Mesendoderm (in vitro differentiated cells): Measurements from ENCODE around the gene GRM8.

Experiments used
- DNase-seq: peaks from one replicate; pipeline ENCODE4 v3.0.0; 2013
- H2AK5ac ChIP-seq: 2 replicates; pipeline ENCODE4 v1.6.1; 2013; ENCODE audit warnings: low read length, inconsistent platforms
- H2BK120ac ChIP-seq: 2 replicates; pipeline ENCODE4 v1.6.1; 2013; ENCODE audit warnings: low read depth, mild to moderate bottlenecking, low read length, moderate library complexity, mixed read lengths
- H2BK15ac ChIP-seq: replicated peaks from 2 replicates; pipeline ENCODE4 v1.6.1; 2013; ENCODE audit warnings: low read depth, mild to moderate bottlenecking, moderate library complexity
- H2BK5ac ChIP-seq: 2 replicates; pipeline ENCODE4 v1.6.1; 2013; ENCODE audit warnings: low read length, inconsistent platforms
- H3K18ac ChIP-seq: 2 replicates; pipeline ENCODE4 v1.6.1; 2013; ENCODE audit warnings: mild to moderate bottlenecking, low read length, mixed read lengths
- H3K23ac ChIP-seq: one replicate; pipeline ENCODE4 v1.6.1; 2013; ENCODE audit warnings: low read length
- H3K27ac ChIP-seq: 2 replicates; pipeline ENCODE4 v1.5.1; 2013; ENCODE audit warnings: low read depth, mild to moderate bottlenecking, inconsistent platforms, low read length, moderate library complexity
- H3K27me3 ChIP-seq: 2 replicates; pipeline ENCODE4 v1.6.1; 2013; ENCODE audit warnings: low read length, control low read depth, mild to moderate bottlenecking, inconsistent platforms; ENCODE audit not compliant: insufficient read depth, poor library complexity
- H3K36me3 ChIP-seq: 2 replicates; pipeline ENCODE4 v1.6.1; 2013; ENCODE audit warnings: low read length, inconsistent platforms; ENCODE audit not compliant: control insufficient read depth, insufficient read depth
- H3K4ac ChIP-seq: one replicate; pipeline ENCODE4 v1.6.1; 2013; ENCODE audit warnings: low read depth, mild to moderate bottlenecking, low read length, moderate library complexity
- H3K4me1 ChIP-seq: 2 replicates; pipeline ENCODE4 v1.6.1; 2013; ENCODE audit warnings: low read depth, low read length, inconsistent platforms; ENCODE audit not compliant: control insufficient read depth
- H3K4me2 ChIP-seq: 2 replicates; pipeline ENCODE4 v1.6.1; 2013; ENCODE audit warnings: low read length
- H3K4me3 ChIP-seq: 2 replicates; pipeline ENCODE4 v1.5.1; 2013; ENCODE audit warnings: mild to moderate bottlenecking, low read length
- H3K56ac ChIP-seq: one replicate; pipeline ENCODE4 v1.6.1; 2013; ENCODE audit warnings: low read length
- H3K79me1 ChIP-seq: 2 replicates; pipeline ENCODE4 v1.6.1; 2013; ENCODE audit warnings: low read length, inconsistent platforms
- H3K79me2 ChIP-seq: 2 replicates; pipeline ENCODE4 v1.6.1; 2013; ENCODE audit warnings: mild to moderate bottlenecking, low read length; ENCODE audit not compliant: control insufficient read depth, insufficient read depth
- H3K9ac ChIP-seq: 2 replicates; pipeline ENCODE4 v1.6.1; 2013; ENCODE audit warnings: low read length, inconsistent platforms
- H4K5ac ChIP-seq: one replicate; pipeline ENCODE4 v1.6.1; 2013; ENCODE audit warnings: low read length
- H4K8ac ChIP-seq: one replicate; pipeline ENCODE4 v1.6.1; 2013; ENCODE audit warnings: low read depth, mild to moderate bottlenecking, control low read depth, low read length, moderate library complexity
- WGBS: extraction: QIAGEN DNeasy Blood & Tissue Kit; methylation state at CpG from one replicate; pipeline ENCODE4 v1.1.7; 2013; ENCODE audit warnings: low lambda C conversion rate, missing lambda C conversion rate; ENCODE audit not compliant: insufficient coverage; ENCODE audit errors: extremely low coverage; 5-methylcytosine and 5-hydroxymethylcytosine counted together

GRM8 gene

GRCh38 chr7:126819197-126819484 lies 433.6 kb downstream of the GRM8 start:
- DNase-seq = no peak
- no peak overlapping the region for H3K56ac ChIP-seq

DNA sequence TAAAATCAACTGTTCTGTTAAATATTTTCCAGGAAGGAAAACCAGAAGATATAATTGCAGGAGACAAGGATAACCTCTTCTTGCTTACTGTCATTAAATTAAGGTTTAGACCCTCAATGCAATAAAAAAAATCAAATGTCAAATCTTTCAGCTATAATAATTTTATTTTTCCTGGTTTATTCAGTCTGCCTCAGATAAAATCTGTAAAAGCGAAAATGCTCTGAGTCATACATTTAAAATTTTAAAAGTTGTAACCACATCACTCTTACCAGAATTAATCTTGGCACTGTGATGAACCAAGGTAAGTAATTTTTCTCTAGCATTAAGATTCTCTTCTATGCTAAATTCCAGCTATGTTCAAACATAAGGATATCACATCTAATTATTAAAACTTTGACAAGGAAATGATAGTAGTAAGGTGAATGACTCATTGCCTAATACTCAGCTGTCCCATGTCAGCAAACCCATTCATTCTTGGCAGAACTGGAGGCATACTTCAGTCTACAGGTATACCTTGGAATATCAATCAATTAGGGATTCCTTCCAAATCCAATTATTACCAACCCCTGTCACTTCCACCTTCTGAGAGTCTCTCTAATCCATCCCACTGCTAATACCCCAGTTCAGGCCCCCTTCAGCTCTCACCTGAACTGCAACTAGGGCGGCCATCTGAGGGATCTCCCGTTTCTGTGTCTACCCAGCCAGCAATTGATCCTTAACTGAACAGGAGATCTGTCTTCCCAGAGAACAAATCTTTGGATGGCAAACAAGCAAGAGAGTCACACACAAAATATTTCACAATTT lies 434.1 kb downstream of the GRM8 start:
- H3K27me3 ChIP-seq = no peaks in the 10 kb centered on the region
- WGBS = no CpG with 5 or more reads among the region's 3 CpGs
- no peak overlapping the region for H2AK5ac ChIP-seq
- no peak overlapping the region for H2BK5ac ChIP-seq
- no peak overlapping the region for H3K27ac ChIP-seq
- H3K4me2 ChIP-seq = no peak overlapping the region
- no peak overlapping the region for H2BK15ac ChIP-seq
- H3K18ac ChIP-seq = no peak overlapping the region
- no peak overlapping the region for H3K4me3 ChIP-seq
- H3K56ac ChIP-seq = no peak overlapping the region
- no peak overlapping the region for H4K8ac ChIP-seq
- H3K36me3 ChIP-seq = no peaks in the 10 kb centered on the region
- H3K23ac ChIP-seq = no peak overlapping the region
- H2BK120ac ChIP-seq = no peak overlapping the region
- no peak for DNase-seq
- H3K9ac ChIP-seq = no peak overlapping the region
- no peak overlapping the region for H4K5ac ChIP-seq
- H3K79me2 ChIP-seq = no peaks in the 10 kb centered on the region
- no peak overlapping the region for H3K4ac ChIP-seq
- H3K79me1 ChIP-seq = no peaks in the 10 kb centered on the region
- no peaks in the 10 kb centered on the region for H3K4me1 ChIP-seq

More at GRCh38 chr7:126819197-126819484, 433.6 kb downstream of the GRM8 start:
- H3K4me2 ChIP-seq = no peak overlapping the region
- H2BK120ac ChIP-seq = no peak overlapping the region
- H3K36me3 ChIP-seq = no peaks in the 10 kb centered on the region
- no peaks in the 10 kb centered on the region for H3K27me3 ChIP-seq
- no peak overlapping the region for H2AK5ac ChIP-seq
- no peak overlapping the region for H3K23ac ChIP-seq
- no peak overlapping the region for H2BK5ac ChIP-seq
- 100% methylated on average over 1 of the region's 5 CpGs for WGBS
- no peak overlapping the region for H2BK15ac ChIP-seq
- H3K18ac ChIP-seq = no peak overlapping the region
- no peak overlapping the region for H4K5ac ChIP-seq
- H4K8ac ChIP-seq = no peak overlapping the region
- no peak overlapping the region for H3K27ac ChIP-seq
- no peak overlapping the region for H3K9ac ChIP-seq
- H3K4me3 ChIP-seq = no peak overlapping the region
- H3K4ac ChIP-seq = no peak overlapping the region
- no peaks in the 10 kb centered on the region for H3K79me1 ChIP-seq
- H3K79me2 ChIP-seq = no peaks in the 10 kb centered on the region
- H3K4me1 ChIP-seq = no peaks in the 10 kb centered on the region

GRCh38 chr7:126809188-126809587 lies 443.6 kb downstream of the GRM8 start:
- H2BK15ac ChIP-seq = no peak overlapping the region
- no peak overlapping the region for H3K56ac ChIP-seq
- H3K27ac ChIP-seq = no peak overlapping the region
- H3K4me1 ChIP-seq = no peaks in the 10 kb centered on the region
- H4K8ac ChIP-seq = no peak overlapping the region
- no peaks in the 10 kb centered on the region for H3K79me1 ChIP-seq
- no peaks in the 10 kb centered on the region for H3K36me3 ChIP-seq
- DNase-seq = no peak
- no peak overlapping the region for H3K18ac ChIP-seq
- no peak overlapping the region for H3K23ac ChIP-seq
- WGBS = no CpG with 5 or more reads among the region's 1 CpG
- no peak overlapping the region for H3K4ac ChIP-seq
- H2BK5ac ChIP-seq = no peak overlapping the region
- H2AK5ac ChIP-seq = no peak overlapping the region
- H3K9ac ChIP-seq = no peak overlapping the region
- H2BK120ac ChIP-seq = no peak overlapping the region
- H3K4me2 ChIP-seq = no peak overlapping the region
- no peak overlapping the region for H4K5ac ChIP-seq
- H3K79me2 ChIP-seq = no peaks in the 10 kb centered on the region
- H3K4me3 ChIP-seq = no peak overlapping the region
- no peaks in the 10 kb centered on the region for H3K27me3 ChIP-seq

- no peak overlapping the region for H2BK15ac ChIP-seq
- no peaks in the 10 kb centered on the region for H3K79me1 ChIP-seq
- no peaks in the 10 kb centered on the region for H3K27me3 ChIP-seq
- no peak overlapping the region for H3K4me2 ChIP-seq
- no peak overlapping the region for H4K8ac ChIP-seq
- H2BK5ac ChIP-seq = no peak overlapping the region
- H2AK5ac ChIP-seq = no peak overlapping the region
- no peak overlapping the region for H3K4me3 ChIP-seq
- no peak overlapping the region for H3K56ac ChIP-seq
- H3K79me2 ChIP-seq = no peaks in the 10 kb centered on the region
- H3K4ac ChIP-seq = no peak overlapping the region
- no CpG with 5 or more reads among the region's 31 CpGs for WGBS
- H3K18ac ChIP-seq = no peak overlapping the region
- H3K9ac ChIP-seq = no peak overlapping the region
- DNase-seq = no peak
- H3K36me3 ChIP-seq = no peaks in the 10 kb centered on the region
- H3K4me1 ChIP-seq = no peaks in the 10 kb centered on the region
- H3K27ac ChIP-seq = no peak overlapping the region
- no peak overlapping the region for H2BK120ac ChIP-seq
- H3K23ac ChIP-seq = no peak overlapping the region
- no peak overlapping the region for H4K5ac ChIP-seq
Measured at GRCh38 chr7:126806614-126807013, 446.1 kb downstream of the GRM8 start.

GRCh38 chr7:126805351-126805750 lies 447.4 kb downstream of the GRM8 start:
- H3K23ac ChIP-seq = no peak overlapping the region
- no peaks in the 10 kb centered on the region for H3K36me3 ChIP-seq
- no peak overlapping the region for H2BK5ac ChIP-seq
- H3K9ac ChIP-seq = no peak overlapping the region
- no peak overlapping the region for H2BK15ac ChIP-seq
- H3K56ac ChIP-seq = no peak overlapping the region
- H3K27ac ChIP-seq = no peak overlapping the region
- no peak overlapping the region for H4K5ac ChIP-seq
- no peaks in the 10 kb centered on the region for H3K4me1 ChIP-seq
- no peaks in the 10 kb centered on the region for H3K79me2 ChIP-seq
- H3K4me2 ChIP-seq = no peak overlapping the region
- H2BK120ac ChIP-seq = no peak overlapping the region
- H2AK5ac ChIP-seq = no peak overlapping the region
- H3K4ac ChIP-seq = no peak overlapping the region
- no peak overlapping the region for H4K8ac ChIP-seq
- no CpG with 5 or more reads among the region's 1 CpG for WGBS
- H3K18ac ChIP-seq = no peak overlapping the region
- no peaks in the 10 kb centered on the region for H3K27me3 ChIP-seq
- H3K4me3 ChIP-seq = no peak overlapping the region
- no peaks in the 10 kb centered on the region for H3K79me1 ChIP-seq
- peak; percentile 9 for DNase-seq

- H3K4me1 ChIP-seq = no peaks in the 10 kb centered on the region
- no CpG with 5 or more reads among the region's 2 CpGs for WGBS
- H2BK15ac ChIP-seq = no peak overlapping the region
Measured at GRCh38 chr7:126804604-126805003, 448.1 kb downstream of the GRM8 start.

More at GRCh38 chr7:126804604-126805003, 448.1 kb downstream of the GRM8 start:
- H2BK120ac ChIP-seq = no peak overlapping the region
- no peaks in the 10 kb centered on the region for H3K36me3 ChIP-seq
- H4K8ac ChIP-seq = no peak overlapping the region
- H3K9ac ChIP-seq = no peak overlapping the region
- H3K4me2 ChIP-seq = no peak overlapping the region
- H3K4me3 ChIP-seq = no peak overlapping the region
- H3K27me3 ChIP-seq = no peaks in the 10 kb centered on the region
- H3K27ac ChIP-seq = no peak overlapping the region
- H2BK5ac ChIP-seq = no peak overlapping the region
- no peak overlapping the region for H3K4ac ChIP-seq
- DNase-seq = no peak
- H2AK5ac ChIP-seq = no peak overlapping the region
- no peaks in the 10 kb centered on the region for H3K79me1 ChIP-seq
- no peak overlapping the region for H3K56ac ChIP-seq
- no peak overlapping the region for H3K23ac ChIP-seq
- no peak overlapping the region for H4K5ac ChIP-seq
- H3K79me2 ChIP-seq = no peaks in the 10 kb centered on the region
- peak overlapping the region; percentile 39 for H3K18ac ChIP-seq
